HG02840 (cell line): ENCODE measurements around the gene MBOAT7.
"Not testable (repeated sequence)": the region's sequence is repeated elsewhere in the genome, so short reads cannot be mapped to it uniquely, and the experiment has no call there.

ENCODE experiments used
- ATAC-seq: cut with Tn5 transposase; IDR thresholded peaks from one replicate; pipeline ENCODE4 v1.9.1; 2021; ENCODE audit warnings: mild to moderate bottlenecking, moderate library complexity, moderate number of reproducible peaks; ENCODE audit not compliant: unreplicated experiment, low FRiP score

MBOAT7 gene

GRCh38 chr19:54209058-54209810 lies 19.9 kb upstream of the MBOAT7 start:
- ATAC-seq, result no peak

- no peak for ATAC-seq
These were observed 19.3 kb upstream of the MBOAT7 start for GRCh38 chr19:54208784-54209057.

- ATAC-seq, result no peak
These were observed 18.8 kb upstream of the MBOAT7 start for GRCh38 chr19:54207983-54208783.

- no peak for ATAC-seq
These were observed 18.2 kb upstream of the MBOAT7 start for GRCh38 chr19:54207676-54207982.

GRCh38 chr19:54207193-54207592 lies 17.8 kb upstream of the MBOAT7 start:
- not testable (repeated sequence) for ATAC-seq

- no peak for ATAC-seq
These were observed 17.4 kb upstream of the MBOAT7 start for GRCh38 chr19:54206831-54207177.

GRCh38 chr19:54206030-54206830 lies 16.9 kb upstream of the MBOAT7 start:
- ATAC-seq, result no peak

- no peak for ATAC-seq
These were observed 15.5 kb upstream of the MBOAT7 start for GRCh38 chr19:54204767-54205468.

- no peak for ATAC-seq
These were observed 13.8 kb upstream of the MBOAT7 start for GRCh38 chr19:54203151-54203611.

- ATAC-seq, result no peak
These were observed 12.6 kb upstream of the MBOAT7 start for GRCh38 chr19:54201980-54202379.

- ATAC-seq, result no peak
These were observed 11.9 kb upstream of the MBOAT7 start for GRCh38 chr19:54201172-54201701.

- ATAC-seq, result no peak
These were observed 10.0 kb upstream of the MBOAT7 start for GRCh38 chr19:54199401-54199800.

GRCh38 chr19:54197121-54197520 lies 7.7 kb upstream of the MBOAT7 start:
- no peak for ATAC-seq

- ATAC-seq, result no peak
These were observed 7.2 kb upstream of the MBOAT7 start for GRCh38 chr19:54196536-54196935.

- ATAC-seq, result not testable (repeated sequence)
These were observed 5.1 kb upstream of the MBOAT7 start for GRCh38 chr19:54194463-54194862.

- ATAC-seq, result no peak
These were observed 3.6 kb upstream of the MBOAT7 start for GRCh38 chr19:54193011-54193410.

GRCh38 chr19:54191811-54192453 lies 2.6 kb upstream of the MBOAT7 start:
- no peak for ATAC-seq

- ATAC-seq, result peak; percentile 16
These were observed 1.8 kb upstream of the MBOAT7 start, which contains the start of gene TSEN34 for GRCh38 chr19:54191011-54191810. TSEN34 (plus strand) TSS chr19:54191308; CDS start chr19:54191365, 57 bp downstream.

GRCh38 chr19:54190503-54191010 lies 1.2 kb upstream of the MBOAT7 start:
- peak; percentile 43 for ATAC-seq
